Ishikawa (cell line): ENCODE measurements around the gene SOX12.

ENCODE experiments used
- EP300 ChIP-seq: IDR thresholded peaks from 2 replicates; pipeline ENCODE4 v1.6.1; 2012; ENCODE audit warnings: borderline replicate concordance
- RAD21 ChIP-seq: IDR thresholded peaks from 2 replicates; pipeline ENCODE4 v1.6.1; 2012; ENCODE audit warnings: low read depth
- YY1 ChIP-seq: IDR thresholded peaks from 2 replicates; pipeline ENCODE4 v1.6.1; 2012; ENCODE audit warnings: low read depth

GRCh38 chr20:297925-298775 is 27.2 kb upstream of the SOX12 start:
- TF ChIP-seq YY1, result peak; percentile 51
- no peak for TF ChIP-seq RAD21
- no peak for TF ChIP-seq EP300
